GM19455 (cell line): ENCODE results near the gene CNTN4.
"Not testable (repeated sequence)": the region's sequence is repeated elsewhere in the genome, so short reads cannot be mapped to it uniquely, and the experiment has no call there.

Source experiments
- ATAC-seq: cut with Tn5 transposase; IDR thresholded peaks from one replicate; pipeline ENCODE4 v1.9.1; 2021; ENCODE audit not compliant: unreplicated experiment

The CNTN4 gene

DNA sequence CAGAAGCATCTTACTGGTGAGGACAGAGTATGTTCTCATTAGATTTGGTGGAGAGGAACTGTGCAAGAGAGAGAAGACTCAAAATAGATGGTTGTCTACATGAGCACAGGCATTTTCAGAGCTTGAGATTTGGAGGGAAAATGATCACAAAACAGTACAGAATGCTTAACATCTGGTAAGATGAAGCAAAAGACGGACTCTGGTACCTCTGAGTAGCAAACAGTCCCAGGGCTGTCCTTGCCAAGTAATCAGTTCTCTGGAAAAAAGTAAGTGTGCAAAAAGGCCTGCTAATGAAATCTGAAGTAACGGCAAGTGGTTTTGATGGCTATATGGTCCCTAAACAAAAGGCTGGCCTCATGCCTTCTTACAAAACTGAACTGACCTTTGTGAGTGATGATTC lies 414.2 kb downstream of the CNTN4 start:
- no peak for ATAC-seq

DNA sequence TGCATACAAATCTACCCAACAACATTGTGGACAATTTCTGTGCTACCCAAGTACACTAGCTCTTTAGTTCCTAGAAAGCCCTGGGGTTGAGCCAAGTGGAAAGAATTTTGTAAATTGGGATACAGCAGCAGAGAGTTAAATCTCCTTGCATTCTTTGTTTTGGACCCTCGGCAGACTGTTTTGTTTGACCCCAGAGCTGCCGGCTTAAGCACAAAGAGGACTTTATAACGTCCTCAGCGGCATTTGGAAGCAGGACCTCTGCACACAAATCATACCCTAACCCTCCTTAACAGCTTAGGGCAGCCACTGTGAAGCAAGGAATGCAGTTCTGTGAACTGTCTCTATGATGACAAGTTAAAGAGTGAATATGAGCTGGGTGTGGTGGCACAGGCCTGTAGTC lies 415.3 kb downstream of the CNTN4 start:
- ATAC-seq = no peak

DNA sequence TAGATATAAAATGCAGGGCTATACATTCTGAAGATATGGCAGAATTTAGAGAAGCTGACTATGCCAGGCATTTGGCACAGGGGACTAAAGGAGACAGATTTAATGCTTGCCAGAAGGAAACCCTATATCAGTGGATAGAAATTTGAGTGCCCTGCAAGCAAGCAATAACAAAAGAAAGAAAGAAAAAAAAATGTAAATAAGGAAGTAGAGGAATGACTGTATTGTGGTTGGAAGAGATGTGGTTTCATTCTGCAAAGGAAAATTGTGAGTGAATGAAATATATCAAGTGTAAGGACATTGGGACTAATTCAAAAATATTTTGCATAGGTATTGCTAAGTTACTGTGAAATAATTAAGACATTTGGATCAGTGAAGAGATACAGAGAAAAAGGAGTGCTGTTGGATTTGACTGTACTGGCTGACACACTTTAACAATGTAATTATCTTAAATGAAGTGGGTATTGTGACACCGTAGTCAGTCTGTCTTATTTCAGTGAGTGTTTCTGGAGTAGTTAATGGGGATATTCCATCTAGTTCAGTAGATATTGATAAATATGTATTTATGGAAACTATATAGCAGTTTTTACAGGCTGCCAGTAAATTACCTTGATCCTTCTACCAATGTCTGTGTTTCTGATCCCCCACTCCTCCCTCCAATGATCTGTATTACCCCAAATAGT lies 418.2 kb downstream of the CNTN4 start:
- no peak for ATAC-seq

DNA sequence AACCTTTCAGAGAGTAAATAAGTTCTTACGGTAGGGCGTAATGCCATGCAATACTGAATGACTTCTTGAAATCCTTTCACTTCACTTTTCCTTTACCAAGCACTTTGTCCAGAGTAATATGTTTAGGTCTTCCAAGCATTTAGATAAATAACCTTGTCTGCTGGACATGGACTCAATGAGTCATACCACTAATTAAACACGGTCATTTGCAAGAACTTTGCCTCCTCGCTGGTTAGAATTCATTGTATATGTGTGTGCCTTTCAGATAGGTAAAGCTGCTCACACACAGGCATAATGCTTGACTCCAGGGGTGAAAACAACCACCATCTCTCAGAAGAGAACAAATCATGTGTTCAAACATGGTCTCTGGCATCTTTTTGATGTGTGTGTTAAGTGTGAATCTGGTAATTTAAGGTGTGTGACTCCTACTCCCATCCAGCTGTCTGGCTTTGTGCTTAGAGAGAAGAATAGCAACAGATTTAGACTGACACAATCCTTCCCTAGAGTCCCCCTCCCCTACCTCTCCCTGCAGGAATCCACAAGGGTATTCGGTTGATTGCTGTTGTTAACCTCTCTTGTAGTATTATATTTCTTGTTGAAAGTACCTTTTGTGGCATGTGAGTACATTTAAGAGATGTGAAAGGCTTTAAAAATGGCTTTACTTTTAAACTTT lies 419.0 kb downstream of the CNTN4 start:
- ATAC-seq = no peak

DNA sequence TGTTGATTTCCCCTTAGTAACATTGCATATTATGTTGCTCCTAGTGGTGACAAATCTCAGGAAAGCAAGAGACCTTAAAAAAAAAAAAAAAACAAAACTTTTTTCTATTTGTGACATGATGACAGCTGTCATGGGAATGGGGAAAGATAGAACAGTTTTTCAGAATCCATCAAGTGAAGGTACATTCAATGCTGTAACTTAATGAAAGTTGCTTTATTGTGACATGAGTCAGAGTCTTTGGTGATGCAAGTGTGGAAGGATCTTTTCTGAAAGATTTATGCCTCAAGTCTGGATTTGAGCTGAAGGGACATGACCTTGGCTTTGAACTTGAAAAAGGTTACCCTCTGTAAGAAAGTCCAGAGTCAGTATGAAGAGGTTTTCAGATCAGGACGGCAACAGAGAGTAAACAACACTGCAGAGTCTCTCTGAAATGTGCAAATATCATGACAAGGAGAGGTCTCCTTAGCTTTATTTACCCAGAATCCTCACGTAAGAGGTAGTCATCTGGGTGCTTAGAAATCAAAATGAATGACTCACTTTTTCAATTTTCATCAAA lies 424.7 kb downstream of the CNTN4 start:
- ATAC-seq = no peak

DNA sequence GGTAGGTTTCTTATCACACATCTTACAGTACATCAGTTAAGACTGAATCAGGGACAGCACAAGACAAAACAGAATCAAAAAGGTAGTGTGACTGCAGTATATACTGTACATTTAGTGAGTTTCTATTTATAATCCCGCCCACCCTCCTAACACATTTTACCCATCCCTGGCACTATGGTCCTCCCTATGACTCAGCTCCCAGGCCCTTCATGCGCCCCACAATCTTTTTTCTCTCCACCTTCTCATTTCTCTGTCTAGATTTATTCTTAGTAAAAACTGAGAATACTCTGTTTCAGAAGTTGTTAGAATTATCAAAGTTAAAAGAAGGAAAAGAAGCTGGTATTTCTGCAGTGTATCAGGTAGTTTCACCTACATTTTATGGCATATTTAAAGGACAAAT lies 427.3 kb downstream of the CNTN4 start:
- no peak for ATAC-seq

DNA sequence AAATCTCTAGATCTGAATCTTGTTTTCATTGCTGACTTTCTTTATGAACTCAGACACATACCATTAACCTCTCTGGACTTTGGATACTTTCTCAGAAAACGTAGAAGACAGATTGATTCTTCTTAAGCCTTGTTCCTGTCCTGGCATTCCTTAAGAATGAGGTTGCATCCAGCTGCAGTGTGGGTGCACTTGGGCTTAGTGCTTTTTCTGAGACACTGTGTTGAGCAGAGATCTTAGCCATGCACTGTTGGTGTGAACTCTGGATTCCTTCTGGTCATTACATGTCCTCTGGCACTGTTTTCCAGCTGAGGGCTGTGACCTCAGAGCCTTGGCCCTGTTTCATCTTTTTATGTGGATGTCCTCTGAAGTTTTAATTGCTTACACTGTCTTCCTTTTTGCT lies 428.3 kb downstream of the CNTN4 start:
- no peak for ATAC-seq

DNA sequence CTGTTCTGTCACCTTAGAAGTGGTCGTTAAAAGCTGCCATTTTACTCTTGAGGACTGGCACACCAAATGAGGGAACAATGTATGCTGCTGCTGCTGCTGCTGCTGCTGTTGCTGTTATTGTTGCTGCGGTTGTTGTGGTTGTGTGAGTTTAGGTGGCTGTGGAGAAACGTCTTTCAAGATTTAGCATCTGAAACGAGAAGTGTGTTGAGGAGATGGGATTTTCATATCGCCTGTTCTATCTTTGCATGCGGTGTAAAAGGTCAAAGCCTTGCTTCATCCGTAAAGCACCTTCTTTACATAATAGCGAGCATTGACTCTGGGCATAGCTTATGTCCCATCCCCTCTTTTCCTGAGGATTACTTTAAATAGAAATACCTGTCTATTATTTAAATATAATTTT lies 428.7 kb downstream of the CNTN4 start:
- ATAC-seq = not testable (repeated sequence)

DNA sequence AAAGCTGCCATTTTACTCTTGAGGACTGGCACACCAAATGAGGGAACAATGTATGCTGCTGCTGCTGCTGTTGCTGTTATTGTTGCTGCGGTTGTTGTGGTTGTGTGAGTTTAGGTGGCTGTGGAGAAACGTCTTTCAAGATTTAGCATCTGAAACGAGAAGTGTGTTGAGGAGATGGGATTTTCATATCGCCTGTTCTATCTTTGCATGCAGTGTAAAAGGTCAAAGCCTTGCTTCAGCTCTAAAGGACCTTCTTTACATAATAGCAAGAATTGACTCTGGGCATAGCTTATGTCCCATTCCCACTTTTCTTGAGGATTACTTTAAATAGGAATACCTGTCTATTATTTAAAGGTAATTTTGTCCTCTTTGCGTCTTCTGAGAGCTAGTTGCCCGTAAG lies 436.1 kb downstream of the CNTN4 start:
- ATAC-seq = not testable (repeated sequence)

DNA sequence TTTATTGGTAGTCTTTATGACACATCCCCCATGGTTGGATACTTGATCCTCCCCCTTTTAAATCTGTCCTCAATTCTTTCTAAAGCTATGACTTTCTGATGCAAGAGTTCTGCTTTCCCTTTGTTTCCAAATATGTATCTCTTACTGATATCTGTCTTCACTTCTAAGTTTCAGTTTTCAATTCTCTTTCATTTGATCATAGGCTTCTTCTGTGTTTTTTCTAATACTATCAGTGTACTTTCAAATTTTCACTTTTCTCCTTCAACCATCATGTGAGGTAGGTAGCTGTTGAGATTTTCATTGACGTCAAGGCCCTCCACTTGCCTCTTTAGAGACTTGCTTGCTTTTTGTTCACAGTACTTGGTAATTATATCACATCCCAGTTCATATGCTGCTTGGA lies 436.5 kb downstream of the CNTN4 start:
- no peak for ATAC-seq

DNA sequence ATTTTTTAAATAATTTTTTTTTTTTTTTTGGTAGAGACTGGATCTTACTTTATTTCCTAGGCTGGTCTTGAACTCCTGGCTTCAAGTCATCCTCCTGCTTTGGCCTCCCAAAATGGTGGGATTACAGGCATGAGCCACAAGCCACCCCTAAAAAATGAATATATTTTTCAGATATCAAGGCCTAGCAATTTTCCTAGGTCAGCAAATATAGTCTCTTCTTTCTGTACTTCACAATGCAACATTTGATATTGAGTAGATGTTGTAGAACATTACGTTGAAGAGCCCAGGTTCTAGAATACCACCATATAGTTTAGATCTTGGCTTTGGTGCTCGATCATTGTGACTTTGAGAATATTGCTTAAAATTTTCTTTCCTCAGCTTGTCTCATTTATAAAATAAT lies 437.9 kb downstream of the CNTN4 start:
- ATAC-seq = no peak

DNA sequence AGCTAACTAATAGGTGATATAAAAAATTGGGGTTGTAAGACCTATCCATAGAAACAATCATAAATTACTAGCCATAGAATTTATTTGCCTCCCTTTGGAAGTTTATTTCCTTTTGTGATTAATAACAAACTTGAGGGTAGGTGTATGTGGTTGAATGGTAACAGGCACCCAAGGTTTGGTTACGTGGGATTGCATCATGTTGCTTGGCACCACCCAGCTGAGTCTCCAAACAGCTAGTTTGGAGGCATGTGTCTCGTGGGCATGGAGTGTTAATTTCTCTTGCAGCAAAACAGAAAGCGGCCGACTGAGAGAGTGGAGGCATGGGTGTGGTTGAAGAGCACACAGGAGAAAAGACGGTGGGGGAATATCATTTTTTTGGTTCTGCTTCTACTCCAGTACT lies 441.4 kb downstream of the CNTN4 start:
- ATAC-seq = no peak

DNA sequence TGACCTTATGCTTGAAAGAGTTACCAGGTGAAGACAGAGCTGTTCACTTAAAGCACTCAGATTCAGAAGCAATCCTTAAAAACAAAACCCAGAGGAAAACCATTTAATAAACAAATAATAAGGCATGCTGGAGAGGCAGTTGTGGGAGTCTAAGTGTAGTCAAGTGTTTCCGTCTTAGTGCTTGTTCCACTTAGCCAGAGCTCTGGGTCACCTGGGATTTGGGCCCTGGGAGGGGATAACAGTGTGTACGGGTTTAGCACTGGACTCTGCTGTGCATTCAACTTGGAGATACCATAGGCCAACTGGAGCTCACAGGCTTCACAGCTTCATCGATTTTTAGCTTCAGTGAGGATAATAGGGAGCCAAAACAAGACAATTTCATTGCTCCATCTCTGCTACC lies 444.6 kb downstream of the CNTN4 start:
- ATAC-seq = no peak

DNA sequence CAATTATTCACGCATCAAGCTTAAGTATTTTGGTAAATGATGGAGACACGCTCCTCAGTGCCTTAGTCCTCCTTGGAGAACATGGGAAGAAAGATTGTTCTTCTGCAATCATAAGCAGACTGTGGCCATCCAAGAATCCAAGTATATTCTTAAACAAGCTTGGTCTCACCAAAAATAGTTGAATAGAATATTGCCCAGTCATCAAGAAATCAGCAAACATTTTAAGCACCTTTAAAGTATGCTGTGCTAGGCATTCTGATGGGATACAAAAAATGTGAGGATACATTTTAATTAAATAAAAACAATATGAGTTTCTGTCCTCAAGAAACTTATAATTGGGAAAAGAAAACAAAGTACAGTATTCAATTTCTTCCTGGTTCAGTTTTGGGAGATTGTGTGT lies 445.5 kb downstream of the CNTN4 start:
- no peak for ATAC-seq

DNA sequence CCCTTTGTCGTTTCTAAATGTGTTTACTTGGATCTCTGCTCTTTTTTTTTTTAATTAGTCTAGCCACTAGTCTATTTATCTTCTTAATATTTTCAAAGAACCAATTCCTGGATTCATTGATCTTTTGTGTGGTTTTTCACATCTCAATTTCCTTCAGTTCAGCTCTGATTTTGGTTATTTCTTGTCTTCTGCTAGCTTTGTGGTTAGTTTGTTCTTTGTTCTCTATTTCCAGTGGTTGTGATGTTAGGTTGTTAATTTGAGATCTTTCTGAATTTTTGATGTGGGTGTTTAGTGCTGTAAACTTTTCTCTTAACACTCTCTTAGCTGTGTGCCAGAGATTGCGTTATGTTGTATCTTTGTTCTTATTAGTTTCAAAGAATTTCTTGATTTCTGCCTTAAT lies 446.1 kb downstream of the CNTN4 start:
- ATAC-seq = no peak

DNA sequence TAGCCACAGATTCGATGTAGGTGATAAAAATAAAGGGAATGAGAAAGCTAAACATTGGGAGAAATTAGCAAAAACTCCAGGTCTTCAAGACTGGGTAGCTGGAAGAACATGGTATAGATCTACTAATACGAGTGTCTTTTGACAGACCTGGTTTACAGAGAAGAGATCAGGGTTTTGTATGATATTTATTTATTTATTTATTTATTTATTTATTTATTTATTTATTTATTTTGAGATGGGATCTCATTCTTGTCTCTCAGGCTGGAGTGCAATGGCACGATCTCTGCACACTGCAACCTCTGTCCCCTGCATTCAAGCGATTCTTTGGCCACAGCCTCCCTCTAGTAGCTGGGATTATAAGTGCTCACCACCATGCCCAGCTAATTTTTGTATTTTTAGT lies 448.4 kb downstream of the CNTN4 start:
- ATAC-seq = no peak

DNA sequence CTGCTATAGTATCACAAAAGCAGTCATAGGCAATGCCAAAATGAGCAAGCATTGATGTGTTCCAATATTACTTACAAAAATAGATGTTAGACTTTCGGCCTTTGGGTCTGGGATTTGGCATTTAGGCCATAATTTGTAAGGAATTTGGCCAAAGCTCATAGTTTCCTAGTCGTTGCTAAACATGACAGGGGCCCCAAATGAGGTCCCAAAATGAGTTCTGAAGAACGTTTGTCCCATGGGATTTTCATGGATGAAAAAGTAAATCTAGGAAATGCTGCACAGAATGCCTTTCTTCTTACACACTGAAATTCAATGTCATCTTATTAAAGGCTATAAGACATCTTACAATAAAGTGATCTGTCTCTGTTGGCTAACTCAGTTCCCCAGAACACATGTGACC lies 456.0 kb downstream of the CNTN4 start:
- ATAC-seq = no peak

DNA sequence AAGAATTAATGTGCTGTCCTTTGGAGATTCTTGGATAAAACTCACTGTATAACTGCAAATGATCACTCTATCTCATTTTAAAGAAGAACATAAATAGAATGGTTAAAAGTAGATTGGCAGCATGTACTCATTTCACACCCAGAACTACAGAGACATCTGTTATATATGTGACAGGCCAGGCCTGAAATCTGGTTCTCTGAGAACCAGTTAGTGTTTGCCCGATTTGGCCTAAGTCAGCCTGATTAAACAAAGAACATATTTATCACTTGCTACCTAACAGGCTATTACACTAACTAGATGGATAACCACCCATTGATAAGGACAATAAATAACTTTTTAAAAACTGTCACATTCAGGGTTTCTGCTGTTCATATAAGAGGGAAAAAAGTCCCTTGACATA lies 460.1 kb downstream of the CNTN4 start:
- no peak for ATAC-seq

DNA sequence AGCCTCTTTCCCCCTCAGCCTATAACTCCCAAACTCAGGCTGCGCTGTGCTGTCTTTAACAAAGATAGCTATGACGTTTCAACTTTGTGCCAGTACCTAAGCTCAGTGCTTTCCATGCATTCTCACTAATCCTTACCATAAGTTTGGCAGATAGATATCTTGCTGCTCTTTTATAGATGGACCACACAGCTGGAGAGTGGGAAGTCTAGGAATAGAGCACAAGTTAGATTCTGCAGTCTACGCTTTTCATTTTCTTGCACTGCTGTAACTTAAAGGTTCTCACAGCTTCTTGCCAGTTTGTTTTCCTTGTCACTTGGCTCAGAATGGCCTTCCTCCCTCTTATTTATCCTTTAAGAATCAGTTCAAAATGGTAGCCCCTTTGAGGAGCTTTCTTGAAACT lies 468.8 kb downstream of the CNTN4 start:
- ATAC-seq = no peak

DNA sequence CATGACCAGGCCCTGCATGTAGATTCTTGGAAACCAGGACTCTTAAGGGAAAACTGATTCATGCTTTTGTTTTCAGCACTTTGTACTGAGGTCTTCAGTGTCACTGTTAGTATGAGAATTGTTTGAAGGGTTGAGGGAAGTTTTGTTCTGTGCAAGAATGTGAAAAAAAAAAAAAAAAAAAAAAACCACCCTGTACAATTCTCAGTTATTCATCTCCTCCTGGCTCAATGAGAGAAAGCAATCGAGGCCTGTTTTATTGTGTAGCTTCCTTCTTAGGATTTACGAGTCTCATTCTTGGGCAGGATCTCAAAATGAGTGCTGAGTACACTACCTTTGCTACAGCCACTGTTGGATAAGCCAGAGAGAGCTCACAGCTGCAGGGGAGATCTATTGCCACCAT lies 469.5 kb downstream of the CNTN4 start:
- ATAC-seq = no peak

DNA sequence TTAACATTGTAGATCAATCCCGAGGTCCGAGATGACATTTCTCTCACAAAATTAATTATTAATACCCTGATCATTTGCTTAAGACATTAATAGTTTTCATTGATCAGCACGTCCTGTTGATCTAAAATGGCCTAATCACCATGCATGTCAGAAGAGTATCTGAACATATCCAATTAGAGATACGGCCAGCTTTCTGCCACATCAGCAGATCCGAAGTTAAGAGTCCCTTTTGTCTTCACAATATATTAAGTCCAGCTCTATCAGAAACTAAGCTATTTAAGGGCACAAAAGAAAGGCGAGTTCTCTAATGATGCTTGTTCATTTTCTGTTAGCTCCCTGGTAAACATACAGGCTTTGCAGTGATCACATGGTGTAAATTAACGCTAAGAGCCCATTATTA lies 470.3 kb downstream of the CNTN4 start:
- no peak for ATAC-seq

DNA sequence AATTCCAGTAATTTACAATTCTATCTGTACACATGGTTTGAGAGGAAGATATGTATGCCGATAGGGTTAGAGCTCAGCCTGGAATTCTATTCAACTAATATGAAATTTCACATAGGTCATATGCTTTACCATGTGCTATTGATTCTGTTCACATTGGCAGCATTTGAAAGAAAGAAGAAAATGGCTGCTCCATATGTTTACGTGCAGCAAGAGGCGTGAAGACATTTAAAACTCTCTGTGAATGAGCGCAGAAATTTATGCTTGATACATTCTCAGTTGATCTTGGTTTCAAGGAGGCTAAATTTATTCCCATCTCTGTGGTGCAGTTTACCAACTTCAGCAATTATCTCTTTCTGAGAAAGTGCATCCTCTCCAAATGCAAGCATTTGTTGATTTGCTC lies 478.9 kb downstream of the CNTN4 start:
- no peak for ATAC-seq

DNA sequence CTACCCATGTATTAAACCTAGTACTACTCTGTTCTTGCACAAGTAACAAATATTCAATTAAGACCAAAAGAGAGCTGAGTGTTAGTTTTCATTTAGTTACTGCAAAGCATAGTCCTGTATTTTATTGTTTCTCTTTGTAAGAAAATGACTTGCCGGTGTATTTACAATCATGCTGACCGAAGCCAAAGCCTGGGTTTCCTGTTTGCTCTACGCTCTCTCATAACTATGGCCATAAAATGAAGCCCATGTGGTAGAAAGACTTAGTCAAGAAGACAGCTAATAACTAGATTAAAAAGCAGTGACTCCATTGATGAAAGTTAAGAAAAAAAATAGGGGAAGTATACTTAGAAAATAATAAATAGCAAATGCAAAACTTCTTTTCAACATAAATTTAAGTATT lies 479.9 kb downstream of the CNTN4 start:
- no peak for ATAC-seq
